PC-3 (cell line): ENCODE data around the gene TPP2. TPM values are rescaled to one million over a fixed set of nuclear protein-coding genes. Genes with fewer than 3 reads are reported as not detected.

Experiments used
- ATAC-seq: fragments of 200-7000 bp; cut with Tn5 transposase; 2 replicates; pipeline ENCODE4 v1.9.1; 2020; ENCODE audit warnings: mild to moderate bottlenecking, moderate library complexity
- BruUV-seq: library from RNA; stranded (reverse); fragments of 400-500 nt; replicated peaks from 2 replicates; lab custom pipeline; 2021; lab: Mats Ljungman, UMichigan
- CTCF ChIA-PET: fragments of 300-600 bp; sonication (Branson Sonifier 250); formaldehyde crosslinking; loops from one replicate; lab custom pipeline; 2022; ENCODE audit warnings: antibody characterized with exemption; lab: Charles Lee
- POLR2A ChIA-PET: fragments of 300-600 bp; sonication (Branson Sonifier 250); formaldehyde crosslinking; loops from one replicate; lab custom pipeline; 2022; ENCODE audit warnings: antibody characterized with exemption; ENCODE audit not compliant: unreplicated experiment; lab: Charles Lee
- DNase-seq: peaks from one replicate; pipeline ENCODE4 v3.0.0-alpha.2; 2015
- H2AFZ ChIP-seq: fragments of 300-600 bp; sonication (generic); 2 replicates; pipeline ENCODE4 v1.6.0; 2016; ENCODE audit warnings: antibody characterized with exemption, low read length
- H3F3A ChIP-seq: fragments of 300-600 bp; sonication (generic); one replicate; pipeline ENCODE4 v1.6.0; 2017; ENCODE audit warnings: antibody characterized with exemption, low read length, control low read depth, mild to moderate bottlenecking; ENCODE audit not compliant: unreplicated experiment
- H3K27ac ChIP-seq: fragments of 300-600 bp; sonication (generic); 2 replicates; pipeline ENCODE4 v1.5.1; 2016; ENCODE audit warnings: mild to moderate bottlenecking, low read length
- H3K27me3 ChIP-seq: fragments of 300-600 bp; sonication (generic); 2 replicates; pipeline ENCODE4 v1.6.1; 2016; ENCODE audit warnings: low read length, mixed read lengths
- H3K36me3 ChIP-seq: fragments of 300-600 bp; sonication (generic); 2 replicates; pipeline ENCODE4 v1.6.1; 2016; ENCODE audit warnings: low read depth, mixed run types, low read length, mixed read lengths
- H3K4me1 ChIP-seq: fragments of 300-600 bp; sonication (generic); 2 replicates; pipeline ENCODE4 v1.5.1; 2016; ENCODE audit warnings: low read length; ENCODE audit not compliant: insufficient read depth
- H3K4me2 ChIP-seq: fragments of 300-600 bp; sonication (generic); 2 replicates; pipeline ENCODE4 v1.6.0; 2016; ENCODE audit warnings: low read length
- H3K4me3 ChIP-seq: fragments of 300-600 bp; sonication (generic); 2 replicates; pipeline ENCODE4 v1.5.1; 2016; ENCODE audit warnings: mild to moderate bottlenecking, low read length, mixed read lengths
- H3K79me2 ChIP-seq: fragments of 300-600 bp; sonication (generic); 2 replicates; pipeline ENCODE4 v1.6.1; 2017; ENCODE audit warnings: low read length, mixed read lengths
- H3K9ac ChIP-seq: fragments of 300-600 bp; sonication (generic); 2 replicates; pipeline ENCODE4 v1.6.0; 2016; ENCODE audit warnings: mild to moderate bottlenecking, low read length
- H3K9me2 ChIP-seq: fragments of 300-600 bp; sonication (generic); replicated peaks from 2 replicates; pipeline ENCODE4 v1.6.1; 2016; ENCODE audit warnings: mixed run types, low read length, mixed read lengths
- H3K9me3 ChIP-seq: fragments of 300-600 bp; sonication (generic); 2 replicates; pipeline ENCODE4 v1.6.1; 2016; ENCODE audit warnings: low read length, mixed read lengths
- H4K20me1 ChIP-seq: fragments of 300-600 bp; sonication (generic); 2 replicates; pipeline ENCODE4 v1.6.1; 2016; ENCODE audit warnings: low read length, mixed read lengths
- CTCF ChIP-seq: fragments of 300-600 bp; sonication (generic); conservative IDR thresholded peaks from 2 replicates; pipeline ENCODE4 v1.5.1; 2017; ENCODE audit warnings: antibody characterized with exemption, low read depth, mild to moderate bottlenecking, low read length
- EZH2 ChIP-seq: fragments of 300-600 bp; sonication (generic); IDR thresholded peaks from one replicate; pipeline ENCODE4 v1.6.1; 2017; ENCODE audit warnings: antibody characterized with exemption, mild to moderate bottlenecking, low read length; ENCODE audit not compliant: unreplicated experiment
- EZH2phosphoT487 ChIP-seq: fragments of 300-600 bp; sonication (generic); IDR thresholded peaks from 2 replicates; pipeline ENCODE4 v1.6.1; 2018; ENCODE audit warnings: mild to moderate bottlenecking, antibody characterized with exemption, low read length, borderline replicate concordance
- intact Hi-C: fragments of 100-400 bp; cut with micrococcal nuclease; formaldehyde crosslinking; loops from 2 replicates; pipeline ENCODE4 v1.9.0; 2023
- total RNA-seq: library from RNA; depleted of rRNA; stranded (reverse); fragments of >200 nt; gene quantifications from 2 replicates; pipeline ENCODE4 v1.2.3, GENCODE V29; 2014

Gene TPP2
- total RNA-seq, 1 experiment from 2014 or later, result 30.4 TPM

- H2AFZ ChIP-seq, result no peak overlapping the region
- H4K20me1 ChIP-seq, result no peaks in the 10 kb centered on the region
- DNase-seq (no peak), ATAC-seq (no peak)
- H3K27ac ChIP-seq, result no peak overlapping the region
- no peaks in the 10 kb centered on the region for H3K79me2 ChIP-seq
- no peaks in the 10 kb centered on the region for H3K9me2 ChIP-seq
- H3K4me1 ChIP-seq, result no peaks in the 10 kb centered on the region
- BruUV-seq, result no TSS peak
- H3K4me2 ChIP-seq, result no peak overlapping the region
- ChIA-PET POLR2A (no interaction called here), CTCF (no interaction called here)
- TF ChIP-seq EZH2, result no peak
- no peak for TF ChIP-seq CTCF
- TF ChIP-seq EZH2phosphoT487, result no peak
- no peaks in the 10 kb centered on the region for H3K36me3 ChIP-seq
- intact Hi-C loops, result no loop called here
- H3K9me3 ChIP-seq, result no peaks in the 10 kb centered on the region
- H3K4me3 ChIP-seq, result no peak overlapping the region
- no peaks in the 10 kb centered on the region for H3F3A ChIP-seq
- peaks cover 35% of the 10 kb centered on the region for H3K27me3 ChIP-seq
- H3K9ac ChIP-seq, result no peak overlapping the region
Measured at GRCh38 chr13:102550507-102550906, 46.3 kb upstream of the TPP2 start.

- H3K4me3 ChIP-seq, result no peak overlapping the region
- no peaks in the 10 kb centered on the region for H3K79me2 ChIP-seq
- ATAC-seq (peak; percentile 64), DNase-seq (peak; percentile 56)
- no peaks in the 10 kb centered on the region for H3K9me2 ChIP-seq
- ChIA-PET POLR2A (no interaction called here), CTCF (interaction anchor here (0.6 to 1.2 kb wide), 8 partner anchors 9 to 615 kb away, joined by 3 to 7 read pairs (median 6); no protein-coding TSS in a partner anchor)
- H2AFZ ChIP-seq, result no peak overlapping the region
- TF ChIP-seq EZH2 (no peak), CTCF (peak; percentile 61)
- H3K4me2 ChIP-seq, result peak overlapping the region; percentile 24; the same call in 1 of the 2 replicates
- H3K36me3 ChIP-seq, result no peaks in the 10 kb centered on the region
- intact Hi-C loops, result loop anchor here (1.0 to 5.0 kb wide), 5 partner anchors 415 to 1409 kb away; no protein-coding TSS in a partner anchor
- H4K20me1 ChIP-seq, result no peaks in the 10 kb centered on the region
- no peaks in the 10 kb centered on the region for H3K9me3 ChIP-seq
- no peaks in the 10 kb centered on the region for H3F3A ChIP-seq
- H3K4me1 ChIP-seq, result no peaks in the 10 kb centered on the region
- BruUV-seq, result no TSS peak
- no peak overlapping the region for H3K9ac ChIP-seq
- H3K27ac ChIP-seq, result no peak overlapping the region
- H3K27me3 ChIP-seq, result peaks cover 30% of the 10 kb centered on the region
Measured at GRCh38 chr13:102555914-102556553, 40.8 kb upstream of the TPP2 start.

GRCh38 chr13:102556806-102557205 is 40.0 kb upstream of the TPP2 start:
- no peaks in the 10 kb centered on the region for H3K36me3 ChIP-seq
- H3K4me3 ChIP-seq, result no peak overlapping the region
- ChIA-PET CTCF (interaction anchor here (1.2 kb wide), 1 partner anchor 360 kb away, joined by 6 read pairs; no protein-coding TSS in a partner anchor), POLR2A (no interaction called here)
- no peak for TF ChIP-seq EZH2
- no peak for TF ChIP-seq EZH2phosphoT487
- TF ChIP-seq CTCF, result no peak
- intact Hi-C loops, result loop anchor here (1.0 to 5.0 kb wide), 5 partner anchors 416 to 1410 kb away; no protein-coding TSS in a partner anchor
- ATAC-seq (no peak), DNase-seq (no peak)
- H3K4me1 ChIP-seq, result no peaks in the 10 kb centered on the region
- H3F3A ChIP-seq, result no peaks in the 10 kb centered on the region
- BruUV-seq, result no TSS peak
- H4K20me1 ChIP-seq, result no peaks in the 10 kb centered on the region
- H3K4me2 ChIP-seq, result no peak overlapping the region
- H3K9ac ChIP-seq, result no peak overlapping the region
- no peak overlapping the region for H3K27ac ChIP-seq
- no peak overlapping the region for H2AFZ ChIP-seq
- H3K9me2 ChIP-seq, result no peaks in the 10 kb centered on the region
- peaks cover 28% of the 10 kb centered on the region; the same call in 1 of the 2 replicates for H3K27me3 ChIP-seq
- H3K9me3 ChIP-seq, result no peaks in the 10 kb centered on the region
- H3K79me2 ChIP-seq, result no peaks in the 10 kb centered on the region
